Neuronal stem cell (in vitro differentiated cells): ENCODE results near the gene MYZAP.

ENCODE experiments used
- DNase-seq: peaks from one replicate; pipeline ENCODE4 v3.0.0-alpha.2; 2013; ENCODE audit warnings: low spot score
- H2AFZ ChIP-seq: one replicate; pipeline ENCODE4 v1.6.1; 2013; ENCODE audit warnings: mild to moderate bottlenecking, low read length, inconsistent platforms
- H2AK5ac ChIP-seq: 2 replicates; pipeline ENCODE4 v1.6.1; 2013; ENCODE audit warnings: low read depth, mild to moderate bottlenecking, inconsistent platforms, low read length, moderate library complexity, mixed read lengths
- H2BK120ac ChIP-seq: 2 replicates; pipeline ENCODE4 v1.6.1; 2013; ENCODE audit warnings: low read depth, mild to moderate bottlenecking, inconsistent platforms, low read length, moderate library complexity, mixed read lengths
- H2BK12ac ChIP-seq: one replicate; pipeline ENCODE4 v1.6.1; 2013; ENCODE audit warnings: low read length, inconsistent platforms
- H2BK15ac ChIP-seq: 2 replicates; pipeline ENCODE4 v1.6.1; 2013; ENCODE audit warnings: mild to moderate bottlenecking, low read length, inconsistent platforms, mixed read lengths
- H2BK5ac ChIP-seq: one replicate; pipeline ENCODE4 v1.6.1; 2013; ENCODE audit warnings: inconsistent platforms, mild to moderate bottlenecking, low read length, moderate library complexity
- H3K14ac ChIP-seq: one replicate; pipeline ENCODE4 v1.6.1; 2013; ENCODE audit warnings: low read length, inconsistent platforms
- H3K18ac ChIP-seq: 2 replicates; pipeline ENCODE4 v1.6.1; 2013; ENCODE audit warnings: low read length, inconsistent platforms
- H3K23ac ChIP-seq: 2 replicates; pipeline ENCODE4 v1.6.1; 2013; ENCODE audit warnings: low read depth, mild to moderate bottlenecking, mixed read lengths, low read length, inconsistent platforms; ENCODE audit not compliant: poor library complexity
- H3K27ac ChIP-seq: replicated peaks from 3 replicates; pipeline ENCODE4 v1.5.1; 2013; ENCODE audit warnings: low read length, inconsistent platforms
- H3K27me3 ChIP-seq, 3 experiments: 2 replicates each; pipeline ENCODE4 v1.6.1; 2013; ENCODE audit warnings: low read length in 3 of 3, mild to moderate bottlenecking in 2 of 3, inconsistent platforms in 1 of 3, low read depth in 1 of 3, mixed read lengths in 1 of 3, moderate library complexity in 1 of 3; ENCODE audit not compliant: control insufficient read depth in 3 of 3, insufficient read depth in 3 of 3
- H3K36me3 ChIP-seq, 2 donors: replicated peaks in 1 of 2; 2 replicates each; pipeline ENCODE4 v1.6.1; 2013; ENCODE audit warnings: low read length in 2 of 2; ENCODE audit not compliant: control insufficient read depth in 2 of 2, insufficient read depth in 2 of 2
- H3K4ac ChIP-seq: 2 replicates; pipeline ENCODE4 v1.6.1; 2013; ENCODE audit warnings: inconsistent platforms, mild to moderate bottlenecking, low read length, moderate library complexity
- H3K4me1 ChIP-seq, 2 donors: 1 replicate in 1 of 2; 2 replicates in 1 of 2; pipeline ENCODE4 v1.6.1; 2013; ENCODE audit warnings: low read length in 2 of 2, low read depth in 1 of 2; ENCODE audit not compliant: control insufficient read depth in 2 of 2, insufficient read depth in 1 of 2
- H3K4me2 ChIP-seq: one replicate; pipeline ENCODE4 v1.6.1; 2013; ENCODE audit warnings: mild to moderate bottlenecking, low read length, inconsistent platforms; ENCODE audit not compliant: insufficient read depth, poor library complexity, severe bottlenecking
- H3K4me3 ChIP-seq, 2 donors: 2 replicates each; pipeline ENCODE4 v1.5.1; 2013; ENCODE audit warnings: low read length in 2 of 2, mild to moderate bottlenecking in 2 of 2, inconsistent platforms in 1 of 2, moderate library complexity in 1 of 2
- H3K79me1 ChIP-seq: one replicate; pipeline ENCODE4 v1.6.1; 2013; ENCODE audit warnings: low read depth, mild to moderate bottlenecking, inconsistent platforms, low read length, moderate library complexity
- H3K9ac ChIP-seq: one replicate; pipeline ENCODE4 v1.6.1; 2013; ENCODE audit warnings: mild to moderate bottlenecking, low read depth, low read length, inconsistent platforms; ENCODE audit not compliant: poor library complexity
- H3K9me3 ChIP-seq, 2 donors: replicated peaks in 1 of 2; 2 replicates each; pipeline versions ENCODE3 to v1.6.1; 2013; ENCODE audit warnings: low read length in 2 of 2, mild to moderate bottlenecking in 2 of 2, inconsistent platforms in 1 of 2, low read depth in 1 of 2, mixed read lengths in 1 of 2, moderate library complexity in 1 of 2; ENCODE audit not compliant: control insufficient read depth in 2 of 2, insufficient read depth in 1 of 2
- H4K8ac ChIP-seq: one replicate; pipeline ENCODE4 v1.6.1; 2013; ENCODE audit warnings: low read depth, mild to moderate bottlenecking, inconsistent platforms, low read length, moderate library complexity
- H4K91ac ChIP-seq: one replicate; pipeline ENCODE4 v1.6.1; 2013; ENCODE audit warnings: low read length, low read depth, mild to moderate bottlenecking, inconsistent platforms; ENCODE audit not compliant: poor library complexity
- WGBS, 2 donors: extraction: QIAGEN DNeasy Blood & Tissue Kit; methylation state at CpG; one replicate each; pipeline ENCODE4 v1.1.7; 2013; ENCODE audit warnings: missing lambda C conversion rate in 2 of 2, mixed read lengths in 1 of 2; ENCODE audit not compliant: insufficient read length in 2 of 2, insufficient replicate concordance in 1 of 2; ENCODE audit errors: extremely low coverage in 2 of 2; 5-methylcytosine and 5-hydroxymethylcytosine counted together

Gene MYZAP

DNA sequence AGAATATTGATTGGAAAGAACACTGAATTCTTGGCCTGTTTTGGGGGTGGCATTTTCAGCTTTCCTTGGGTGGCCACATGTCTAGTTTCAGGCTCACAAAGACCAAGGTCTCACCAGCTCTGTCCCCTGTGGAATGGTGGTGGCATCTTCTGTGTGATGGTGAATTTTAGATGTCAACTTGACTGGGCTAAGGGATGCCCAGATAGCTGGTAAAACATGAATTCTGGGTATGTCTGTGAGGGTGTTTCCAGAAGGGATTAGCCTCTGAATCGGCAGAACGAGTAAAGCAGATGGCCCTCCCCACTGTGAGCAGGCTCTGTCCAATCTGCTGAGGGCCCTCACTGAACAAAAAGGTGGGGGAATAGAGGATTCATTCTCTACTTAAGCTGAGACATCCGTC, 34.4 kb upstream of the MYZAP start:
- Histone ChIP-seq H3K4me1 (peaks cover 2 to 16% of the 10 kb centered on the region in 2 donors), H3K4me3 (no peak overlapping the region), H3K9me3 (no peaks in the 10 kb centered on the region), H3K27ac (no peak overlapping the region), H3K27me3 (no peaks in the 10 kb centered on the region), H3K18ac (no peak overlapping the region), H3K4ac (no peak overlapping the region), H2BK12ac (no peak overlapping the region), H3K36me3 (no peaks in the 10 kb centered on the region), H3K14ac (no peak overlapping the region), H3K79me1 (no peaks in the 10 kb centered on the region), H3K9ac (no peak overlapping the region), H2BK15ac (no peak overlapping the region), H4K91ac (no peak overlapping the region), H2AFZ (no peak overlapping the region), H4K8ac (no peak overlapping the region), H2BK120ac (no peak overlapping the region), H2AK5ac (no peak overlapping the region), H2BK5ac (no peak overlapping the region), H3K23ac (no peak overlapping the region), H3K4me2 (no peak overlapping the region)
- no peak for DNase-seq
- no CpG with 5 or more reads among the region's 3 CpGs for WGBS, 2 donors

DNA sequence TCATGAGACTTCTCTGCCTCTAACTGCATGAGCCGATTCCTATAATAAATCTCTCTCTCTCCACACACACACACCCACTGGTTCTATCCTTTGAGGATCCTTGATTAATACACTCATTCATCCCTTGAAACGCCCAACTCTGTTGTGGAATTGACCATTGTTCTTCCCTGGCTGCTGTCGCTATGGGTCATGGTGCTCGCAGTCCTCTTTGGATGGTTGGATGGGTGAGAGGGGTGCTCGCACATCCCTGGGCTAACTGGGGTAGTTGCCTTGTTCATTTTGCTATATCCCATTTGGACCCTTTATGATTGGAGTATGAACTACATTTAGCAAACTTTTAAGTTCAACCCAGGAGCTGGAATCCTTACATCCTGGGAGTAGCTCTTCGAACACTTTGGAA, 33.9 kb upstream of the MYZAP start:
- Histone ChIP-seq H3K36me3 (no peaks in the 10 kb centered on the region), H3K79me1 (no peaks in the 10 kb centered on the region), H2AK5ac (no peak overlapping the region), H4K8ac (no peak overlapping the region), H2BK120ac (no peak overlapping the region), H2BK12ac (no peak overlapping the region), H3K27me3 (peaks cover 0 to under 1% (median 0%) of the 10 kb centered on the region in 3 experiments), H3K23ac (no peak overlapping the region), H3K9ac (no peak overlapping the region), H4K91ac (no peak overlapping the region), H3K14ac (no peak overlapping the region), H3K9me3 (no peaks in the 10 kb centered on the region), H3K4me3 (no peak overlapping the region), H3K4me1 (peaks cover 0 to 12% of the 10 kb centered on the region in 2 donors), H2BK15ac (no peak overlapping the region), H3K27ac (no peak overlapping the region), H2AFZ (no peak overlapping the region), H3K18ac (no peak overlapping the region), H2BK5ac (no peak overlapping the region), H3K4me2 (no peak overlapping the region), H3K4ac (no peak overlapping the region)
- no CpG with 5 or more reads among the region's 6 CpGs for WGBS, 2 donors
- DNase-seq, result no peak

DNA sequence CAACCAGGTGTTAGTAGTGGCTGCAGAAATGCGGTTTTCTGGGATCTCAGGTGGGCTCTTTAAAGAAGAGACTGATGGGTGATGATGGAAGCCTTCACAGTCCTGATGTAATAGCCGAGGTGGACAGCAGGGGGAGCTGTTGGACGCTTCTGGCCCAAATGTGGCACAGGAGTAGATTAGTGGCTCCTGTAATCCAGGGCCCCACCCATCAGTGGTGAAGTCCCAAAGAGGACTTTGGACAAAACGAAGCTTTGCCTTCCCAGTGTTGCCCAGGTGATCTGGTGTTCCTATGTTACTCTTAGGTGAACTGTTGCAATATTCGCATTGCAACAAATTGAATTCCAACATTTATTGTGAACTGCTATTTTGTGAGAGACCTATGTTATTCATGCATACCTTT, 31.8 kb upstream of the MYZAP start:
- H3K79me1 ChIP-seq, result no peaks in the 10 kb centered on the region

DNA sequence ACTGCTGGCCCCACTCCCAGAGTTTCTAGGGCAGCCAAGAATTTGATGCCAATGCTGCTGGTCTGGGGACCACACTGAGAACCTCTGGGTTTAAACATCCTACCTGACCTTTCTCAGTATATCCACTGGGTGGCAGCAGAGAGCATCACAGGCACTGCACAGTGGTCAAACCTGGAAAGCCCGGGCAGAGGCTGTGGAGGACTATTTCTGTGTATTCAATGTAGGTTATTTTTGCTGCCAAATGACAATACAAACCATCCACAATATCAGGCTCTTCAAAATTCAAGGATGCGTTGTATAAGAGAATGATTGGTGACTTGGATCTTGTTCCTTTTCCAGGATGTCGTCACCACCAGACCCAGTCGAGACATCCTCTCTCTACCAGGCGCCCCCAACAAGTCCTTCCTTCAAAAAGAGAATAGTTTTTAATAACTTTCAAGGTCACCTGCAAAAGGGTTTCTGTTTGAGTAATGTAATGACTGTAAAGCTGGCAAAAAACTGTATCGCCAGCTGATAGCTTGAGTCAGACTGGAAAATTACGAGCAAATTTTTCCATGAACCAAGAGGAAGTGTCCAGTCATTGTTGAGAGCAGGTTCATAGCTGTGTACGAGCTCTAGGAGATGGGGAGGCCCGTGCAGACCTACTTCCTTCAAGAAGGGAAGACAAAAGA, 30.5 kb upstream of the MYZAP start:
- Histone ChIP-seq H3K23ac (no peak overlapping the region), H3K36me3 (no peaks in the 10 kb centered on the region), H3K79me1 (no peaks in the 10 kb centered on the region), H4K8ac (no peak overlapping the region), H3K9me3 (no peaks in the 10 kb centered on the region), H3K27me3 (peaks cover 0 to 6% (median 0%) of the 10 kb centered on the region in 3 experiments), H4K91ac (no peak overlapping the region), H3K14ac (no peak overlapping the region), H3K18ac (no peak overlapping the region), H2BK5ac (no peak overlapping the region), H3K4ac (no peak overlapping the region), H3K9ac (no peak overlapping the region), H2AK5ac (no peak overlapping the region), H2AFZ (no peak overlapping the region), H2BK15ac (no peak overlapping the region), H3K4me3 (no peak overlapping the region), H2BK12ac (no peak overlapping the region), H3K4me2 (no peak overlapping the region), H3K27ac (no peak overlapping the region), H3K4me1 (no peaks in the 10 kb centered on the region), H2BK120ac (no peak overlapping the region)
- WGBS, 2 donors, result no CpG with 5 or more reads among the region's 9 CpGs
- peak; percentile 66 for DNase-seq

More for the DNA sequence above, 31.8 kb upstream of the MYZAP start:
- no peaks in the 10 kb centered on the region for H3K9me3 ChIP-seq
- no peak overlapping the region for H2AFZ ChIP-seq
- no peak overlapping the region for H2BK5ac ChIP-seq
- H3K27ac ChIP-seq, result no peak overlapping the region
- no peak overlapping the region for H3K18ac ChIP-seq
- H2BK12ac ChIP-seq, result no peak overlapping the region
- no peak overlapping the region for H3K4me3 ChIP-seq
- no CpG with 5 or more reads among the region's 5 CpGs for WGBS, 2 donors
- no peak overlapping the region for H3K14ac ChIP-seq
- H2BK120ac ChIP-seq, result no peak overlapping the region
- no peak overlapping the region for H3K4ac ChIP-seq
- no peak overlapping the region for H2AK5ac ChIP-seq
- H3K36me3 ChIP-seq, result no peaks in the 10 kb centered on the region
- no peak overlapping the region for H4K91ac ChIP-seq
- H2BK15ac ChIP-seq, result no peak overlapping the region
- H3K4me1 ChIP-seq, result peaks cover 0 to 2% of the 10 kb centered on the region in 2 donors
- H3K23ac ChIP-seq, result no peak overlapping the region
- DNase-seq, result peak; percentile 64
- H3K4me2 ChIP-seq, result no peak overlapping the region
- H3K9ac ChIP-seq, result no peak overlapping the region
- no peak overlapping the region for H4K8ac ChIP-seq
- peaks cover 0 to 6% (median 0%) of the 10 kb centered on the region in 3 experiments for H3K27me3 ChIP-seq
